H4 (cell line): ENCODE results near the gene SLC24A4. TPM values are rescaled to one million over a fixed set of nuclear protein-coding genes. Genes with fewer than 3 reads are reported as not detected.

ENCODE experiments used
- DNase-seq: peaks from one replicate; pipeline ENCODE4 v3.0.0-alpha.2; 2015; ENCODE audit warnings: low spot score
- total RNA-seq: library from RNA; depleted of rRNA; stranded (reverse); fragments of >200 nt; shearing (Covaris generic); gene quantifications from 2 replicates; pipeline ENCODE4 v1.2.3, GENCODE V29; 2014

SLC24A4 gene
- total RNA-seq, 1 experiment from 2014 or later, result not detected

- DNase-seq, result no peak
Observed at GRCh38 chr14:92437729-92438285, 114.8 kb downstream of the SLC24A4 start.

GRCh38 chr14:92439537-92440344 lies 116.8 kb downstream of the SLC24A4 start:
- DNase-seq, result no peak

- DNase-seq, result no peak
Observed at GRCh38 chr14:92440345-92441003, 117.5 kb downstream of the SLC24A4 start.

DNA sequence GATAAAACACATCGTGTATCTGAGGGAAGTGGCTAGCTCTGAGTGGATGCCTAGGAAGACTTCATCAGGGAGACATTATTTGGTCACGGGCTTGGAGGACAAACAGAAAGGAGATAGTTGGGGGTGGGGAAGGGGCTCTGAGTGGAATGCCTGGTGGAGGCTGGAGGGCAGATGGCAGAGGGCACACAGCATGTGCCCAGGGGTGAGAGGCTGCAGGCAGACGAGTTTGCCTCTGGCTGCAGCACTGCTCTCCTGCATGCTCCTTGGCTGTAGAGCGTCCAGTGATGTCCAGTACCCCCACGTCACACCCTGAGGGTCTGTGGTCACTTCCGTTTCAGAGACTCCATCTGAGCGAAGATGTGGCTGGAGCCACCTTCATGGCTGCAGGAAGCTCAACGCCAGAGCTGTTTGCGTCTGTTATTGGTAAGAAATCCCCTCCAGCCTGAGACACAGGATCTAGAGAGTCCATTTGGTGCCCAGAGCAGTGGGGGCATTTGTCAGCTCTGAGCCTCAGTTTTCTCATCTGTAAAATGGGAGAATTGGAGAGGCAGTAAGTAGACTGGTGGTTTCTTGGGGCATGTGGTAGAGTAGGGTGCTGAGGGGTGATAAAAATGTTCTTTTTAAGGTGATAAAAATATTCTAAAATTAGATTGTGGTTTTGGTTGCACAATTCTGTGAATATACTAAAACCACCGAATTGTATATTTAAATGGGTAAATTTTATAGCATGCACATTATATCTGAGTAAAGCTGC lies 119.0 kb downstream of the SLC24A4 start:
- DNase-seq, result no peak

- no peak for DNase-seq
Observed at GRCh38 chr14:92443167-92443566, 120.2 kb downstream of the SLC24A4 start.

GRCh38 chr14:92443741-92444140 lies 120.8 kb downstream of the SLC24A4 start:
- no peak for DNase-seq

GRCh38 chr14:92446771-92447170 lies 123.8 kb downstream of the SLC24A4 start:
- no peak for DNase-seq

DNA sequence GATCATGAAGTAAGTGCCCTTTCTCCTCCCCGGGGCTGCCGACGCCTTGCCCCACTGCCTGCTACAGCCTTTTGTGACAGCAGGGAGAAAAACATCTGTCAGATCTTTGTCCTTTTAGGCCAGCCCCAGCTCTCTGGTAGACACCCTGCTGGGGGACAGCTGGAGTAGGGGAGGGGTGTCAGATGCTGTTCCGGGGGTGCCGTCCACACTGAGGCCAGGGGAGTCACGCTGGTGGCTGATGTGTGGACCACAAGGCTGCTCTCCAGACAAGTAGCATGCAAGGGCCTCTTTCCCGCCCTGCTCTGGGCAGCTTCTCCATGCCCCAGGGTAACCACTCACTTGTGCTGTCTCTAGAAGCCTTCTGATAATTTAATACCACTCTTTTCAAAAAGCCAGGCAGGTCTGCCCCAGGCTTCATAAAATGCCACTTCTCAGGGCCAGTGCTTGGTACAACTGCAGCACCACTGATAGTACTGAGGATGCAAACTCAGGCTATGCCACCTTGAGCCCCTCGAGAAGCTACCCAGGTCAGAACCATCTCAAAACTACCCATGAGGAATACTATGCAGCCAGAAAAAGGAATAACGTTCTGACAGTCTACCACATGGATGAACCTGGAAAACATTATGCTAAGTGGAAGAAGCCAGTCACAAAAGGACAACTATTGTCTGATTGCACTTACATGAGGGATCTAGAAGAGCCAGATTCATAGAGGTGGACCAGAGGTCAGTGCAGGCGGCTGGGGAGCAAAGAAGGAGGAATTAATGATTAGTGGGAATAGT lies 124.6 kb downstream of the SLC24A4 start:
- DNase-seq, result no peak

DNA sequence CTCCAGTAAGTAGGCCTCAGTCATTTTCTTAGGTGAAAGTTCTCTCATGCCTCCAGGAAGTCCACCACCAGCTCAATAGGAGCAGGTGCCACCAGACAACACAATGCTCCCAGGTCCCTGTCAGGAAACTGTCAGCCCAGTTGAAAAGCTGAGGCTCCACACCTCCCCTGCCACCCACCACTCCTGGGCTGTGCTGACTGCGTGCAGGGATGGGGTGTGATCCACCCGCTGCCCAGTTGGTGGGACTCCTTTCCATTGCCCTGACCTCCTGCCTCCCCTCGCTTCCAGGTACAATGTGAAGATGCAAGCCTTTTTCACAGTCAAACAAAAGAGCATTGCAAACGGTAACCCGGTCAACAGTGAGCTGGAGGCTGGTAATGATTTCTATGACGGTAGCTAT lies 125.8 kb downstream of the SLC24A4 start:
- no peak for DNase-seq

DNA sequence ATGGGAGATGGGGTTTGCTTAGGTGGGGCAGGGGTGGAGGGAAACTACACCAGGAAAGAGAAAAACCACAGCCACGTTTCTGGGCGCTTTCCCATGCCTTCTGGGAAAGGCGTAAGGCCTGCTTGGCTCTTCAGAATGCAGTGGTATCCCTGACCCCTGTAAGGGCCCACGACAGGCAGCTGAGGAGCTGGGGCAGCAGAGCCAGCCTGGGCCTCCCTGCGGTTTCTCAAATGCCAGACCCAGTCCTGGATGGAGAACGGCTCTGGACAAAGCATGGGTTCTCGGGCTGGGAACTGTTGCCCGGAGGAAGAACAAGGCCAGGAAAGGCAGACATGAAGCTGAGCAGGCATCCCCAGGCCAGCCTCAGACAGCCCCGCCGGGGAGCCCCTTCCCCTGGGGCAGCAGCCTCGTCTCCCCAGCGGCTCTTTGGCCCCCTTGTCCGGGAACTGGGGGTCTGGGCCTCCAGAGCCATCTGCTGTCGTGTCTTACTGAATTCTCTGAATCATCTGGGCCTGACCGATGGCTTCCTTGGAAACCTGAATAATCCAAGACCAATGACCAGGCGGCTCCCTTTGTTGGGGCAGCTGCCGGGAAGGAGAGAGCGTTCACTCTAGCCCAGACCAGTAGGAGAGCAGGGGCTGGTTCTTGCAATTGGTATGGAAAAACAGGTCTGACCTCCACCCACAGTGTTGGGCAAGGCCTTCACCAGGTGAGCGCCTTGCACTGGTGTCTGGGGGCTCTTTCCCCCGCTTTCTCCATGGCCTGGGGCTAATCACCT lies 126.6 kb downstream of the SLC24A4 start:
- no peak for DNase-seq

DNA sequence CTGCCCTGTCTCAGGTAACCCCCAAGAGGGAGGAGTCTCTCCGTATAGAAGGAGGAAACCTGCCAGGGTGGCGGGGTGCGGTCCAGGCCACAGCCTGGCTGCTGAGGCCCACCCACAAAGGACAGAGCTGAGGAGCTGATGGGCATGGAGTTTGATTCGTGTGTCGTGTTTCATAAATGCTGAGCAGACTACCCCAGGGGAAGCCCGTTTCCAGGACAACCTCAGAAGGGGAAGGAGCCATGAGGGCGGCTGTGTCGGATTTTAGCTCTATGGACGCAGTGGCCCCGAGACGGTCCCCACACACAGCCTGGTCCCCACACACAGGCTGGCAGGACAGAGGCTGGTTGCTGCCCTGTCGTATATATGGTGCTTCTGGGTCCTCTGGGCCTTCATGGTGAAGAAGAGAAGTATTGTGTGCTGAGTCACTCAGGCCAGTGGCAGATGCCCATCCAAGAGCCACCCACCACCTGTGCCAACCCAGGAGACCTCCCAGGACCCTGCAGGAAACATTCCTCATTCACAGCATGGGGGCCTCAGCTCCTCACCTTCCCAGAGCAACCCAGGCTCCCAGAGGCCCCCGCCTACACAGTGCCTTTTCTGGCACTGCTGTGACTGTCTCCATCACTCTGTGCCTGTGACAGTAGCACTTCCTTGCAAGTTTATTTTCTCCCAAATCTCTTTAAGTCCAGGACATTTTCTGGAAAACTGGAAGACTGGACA lies 127.5 kb downstream of the SLC24A4 start:
- DNase-seq, result no peak

DNA sequence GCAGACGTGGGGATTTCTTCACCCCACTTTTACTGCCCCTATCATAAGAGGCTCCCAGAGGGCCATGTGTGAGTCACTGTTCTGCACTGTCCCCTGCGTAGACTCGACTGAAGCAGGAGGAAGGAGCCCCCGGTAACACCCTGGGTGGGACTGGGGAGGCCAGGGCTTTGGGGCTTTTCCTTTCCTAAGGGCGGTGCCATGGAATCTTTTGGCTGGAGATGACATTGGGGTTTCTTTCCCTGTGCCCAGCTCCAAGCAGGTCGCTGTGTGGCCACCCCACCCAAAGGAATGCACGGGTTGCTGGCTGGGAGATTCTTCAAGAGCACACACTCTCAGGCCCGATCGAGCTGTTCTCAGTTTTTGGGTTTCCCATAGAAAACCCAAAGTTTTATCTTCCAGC lies 128.3 kb downstream of the SLC24A4 start:
- no peak for DNase-seq

GRCh38 chr14:92451755-92452154 lies 128.8 kb downstream of the SLC24A4 start:
- no peak for DNase-seq

- no peak for DNase-seq
Observed at GRCh38 chr14:92452471-92452870, 129.5 kb downstream of the SLC24A4 start.

- no peak for DNase-seq
Observed at GRCh38 chr14:92453691-92454090, 130.7 kb downstream of the SLC24A4 start.

- DNase-seq, result no peak
Observed at GRCh38 chr14:92455231-92455630, 132.3 kb downstream of the SLC24A4 start.

GRCh38 chr14:92456215-92457015 lies 133.4 kb downstream of the SLC24A4 start:
- peak; percentile 58 for DNase-seq

DNA sequence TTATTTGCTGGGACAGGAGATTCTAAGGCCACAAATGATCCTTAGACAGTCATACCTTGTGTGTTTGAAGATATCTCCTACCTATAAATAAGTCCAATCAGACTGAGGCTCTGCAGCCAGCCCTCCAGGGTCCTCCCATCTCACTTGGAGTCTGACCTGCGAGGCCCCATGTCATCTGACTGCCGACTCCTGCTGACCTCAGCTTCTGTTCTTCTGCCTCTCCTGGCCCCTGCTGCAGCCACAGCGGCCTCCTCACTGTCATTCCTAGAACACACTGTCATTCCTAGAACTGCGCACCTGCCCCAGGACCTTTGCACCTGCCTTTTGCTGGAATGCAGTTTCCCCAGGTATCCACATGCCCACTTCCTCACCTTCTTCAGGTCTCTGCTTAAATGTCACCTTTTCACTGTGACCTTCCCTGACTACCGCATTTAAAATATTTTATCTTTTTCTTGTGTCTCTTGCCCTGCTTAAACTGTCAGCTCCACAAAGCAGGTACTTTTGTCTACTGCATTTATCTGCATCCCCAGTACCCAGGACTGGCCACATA lies 134.1 kb downstream of the SLC24A4 start:
- DNase-seq, result no peak
